Suprapubic skin (tissue), 4 donors: ENCODE results near the gene ZFHX2. TPM values are rescaled to one million over a fixed set of nuclear protein-coding genes. Genes with fewer than 3 reads are reported as not detected.
A peak's percentile ranks its signal among the peaks of the same experiment; 100 is the strongest.

Experiments
- DNase-seq, 2 donors: peaks; one replicate each; pipeline ENCODE4 v3.0.0-alpha.2; 2019; ENCODE audit warnings: low spot score in 2 of 2
- H3K27ac ChIP-seq: fragments of 200-600 bp; sonication (generic); one replicate; pipeline ENCODE4 v1.5.1; 2019
- H3K27me3 ChIP-seq: fragments of 200-600 bp; sonication (generic); one replicate; pipeline ENCODE4 v1.5.1; 2019
- H3K36me3 ChIP-seq: fragments of 200-600 bp; sonication (generic); one replicate; pipeline ENCODE4 v1.5.1; 2019
- H3K4me1 ChIP-seq: fragments of 200-600 bp; sonication (generic); one replicate; pipeline ENCODE4 v1.5.1; 2019
- H3K4me3 ChIP-seq: fragments of 200-600 bp; sonication (generic); one replicate; pipeline ENCODE4 v1.5.1; 2019; ENCODE audit warnings: mild to moderate bottlenecking
- H3K9me3 ChIP-seq: fragments of 200-600 bp; sonication (generic); one replicate; pipeline ENCODE4 v1.5.1; 2019
- EP300 ChIP-seq: sonication (generic); formaldehyde crosslinking; IDR thresholded peaks from one replicate; pipeline ENCODE4 v1.6.1; 2017; ENCODE audit warnings: antibody characterized with exemption
- POLR2A ChIP-seq, 2 donors: fragments of 450-650 bp; IDR thresholded peaks; one replicate each; pipeline ENCODE4 v1.6.1; 2017; ENCODE audit warnings: antibody characterized with exemption in 2 of 2, mild to moderate bottlenecking in 2 of 2, moderate library complexity in 2 of 2
- POLR2AphosphoS5 ChIP-seq, 3 donors: sonication (generic); formaldehyde crosslinking; IDR thresholded peaks; one replicate each; pipeline ENCODE4 v1.6.1; 2017; ENCODE audit warnings: antibody characterized with exemption in 3 of 3
- WGBS: methylation state at CpG from one replicate; pipeline ENCODE4 v1.1.5; 2018; 5-methylcytosine and 5-hydroxymethylcytosine counted together
- total RNA-seq, 4 donors: library from RNA; depleted of rRNA; stranded (reverse); fragments of >200 nt; gene quantifications; one replicate each; pipeline ENCODE4 v1.1.0, GENCODE V29; 2016
- TF ChIP-seq, protein P1 (sequence below), 2 donors: fragments of 200-600 bp in 1 of 2; fragments of 450-650 bp in 1 of 2; sonication (generic) in 1 of 2; IDR thresholded peaks; one replicate each; pipeline ENCODE4 v1.5.1; 2016 to 2019; ENCODE audit warnings: antibody characterized with exemption in 2 of 2, mild to moderate bottlenecking in 1 of 2, moderate library complexity in 1 of 2

Gene ZFHX2
- total RNA-seq, 4 donors from 2014 or later, result 0.16 to 1.4 (median 0.56) TPM

- no peaks in the 10 kb centered on the region for H3K36me3 ChIP-seq
- no CpG with 5 or more reads among the region's 8 CpGs for WGBS
- H3K27ac ChIP-seq, result no peak overlapping the region
- DNase-seq, result peak in 1 of 2 donors; percentile 45
- TF ChIP-seq, protein P1, sequence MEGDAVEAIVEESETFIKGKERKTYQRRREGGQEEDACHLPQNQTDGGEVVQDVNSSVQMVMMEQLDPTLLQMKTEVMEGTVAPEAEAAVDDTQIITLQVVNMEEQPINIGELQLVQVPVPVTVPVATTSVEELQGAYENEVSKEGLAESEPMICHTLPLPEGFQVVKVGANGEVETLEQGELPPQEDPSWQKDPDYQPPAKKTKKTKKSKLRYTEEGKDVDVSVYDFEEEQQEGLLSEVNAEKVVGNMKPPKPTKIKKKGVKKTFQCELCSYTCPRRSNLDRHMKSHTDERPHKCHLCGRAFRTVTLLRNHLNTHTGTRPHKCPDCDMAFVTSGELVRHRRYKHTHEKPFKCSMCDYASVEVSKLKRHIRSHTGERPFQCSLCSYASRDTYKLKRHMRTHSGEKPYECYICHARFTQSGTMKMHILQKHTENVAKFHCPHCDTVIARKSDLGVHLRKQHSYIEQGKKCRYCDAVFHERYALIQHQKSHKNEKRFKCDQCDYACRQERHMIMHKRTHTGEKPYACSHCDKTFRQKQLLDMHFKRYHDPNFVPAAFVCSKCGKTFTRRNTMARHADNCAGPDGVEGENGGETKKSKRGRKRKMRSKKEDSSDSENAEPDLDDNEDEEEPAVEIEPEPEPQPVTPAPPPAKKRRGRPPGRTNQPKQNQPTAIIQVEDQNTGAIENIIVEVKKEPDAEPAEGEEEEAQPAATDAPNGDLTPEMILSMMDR (IDR thresholded peaks at IDR 0.05), result no peak
- TF ChIP-seq POLR2A (IDR thresholded peaks at IDR 0.05), result no peak
- no peak for TF ChIP-seq POLR2AphosphoS5 (IDR thresholded peaks at IDR 0.05)
- TF ChIP-seq EP300, result no peak
- H3K27me3 ChIP-seq, result peaks cover 56% of the 10 kb centered on the region
- H3K4me3 ChIP-seq, result no peak overlapping the region
- H3K4me1 ChIP-seq, result peaks cover 18% of the 10 kb centered on the region
- no peaks in the 10 kb centered on the region for H3K9me3 ChIP-seq
Observed at GRCh38 chr14:23580948-23581281, 29.4 kb upstream of the ZFHX2 start.

GRCh38 chr14:23580152-23580926, 28.8 kb upstream of the ZFHX2 start:
- TF ChIP-seq POLR2AphosphoS5 (IDR thresholded peaks at IDR 0.05) (no peak), EP300 (no peak), POLR2A (IDR thresholded peaks at IDR 0.05) (no peak)
- TF ChIP-seq, protein P1 (IDR thresholded peaks at IDR 0.05), result no peak
- DNase-seq, result peak in 1 of 2 donors; percentile 44
- Histone ChIP-seq H3K27me3 (peaks cover 62% of the 10 kb centered on the region), H3K4me3 (no peak overlapping the region), H3K4me1 (peaks cover 24% of the 10 kb centered on the region), H3K27ac (no peak overlapping the region), H3K36me3 (no peaks in the 10 kb centered on the region), H3K9me3 (no peaks in the 10 kb centered on the region)
- WGBS, result 88% methylated on average over 21 of the region's 24 CpGs

GRCh38 chr14:23579739-23580138, 28.2 kb upstream of the ZFHX2 start:
- Histone ChIP-seq H3K36me3 (no peaks in the 10 kb centered on the region), H3K4me3 (no peak overlapping the region), H3K27me3 (peaks cover 62% of the 10 kb centered on the region), H3K27ac (no peak overlapping the region), H3K9me3 (no peaks in the 10 kb centered on the region), H3K4me1 (peaks cover 24% of the 10 kb centered on the region)
- no peak for DNase-seq
- no peak for TF ChIP-seq POLR2A (IDR thresholded peaks at IDR 0.05)
- no peak for TF ChIP-seq EP300
- TF ChIP-seq, protein P1 (IDR thresholded peaks at IDR 0.05), result no peak
- no peak for TF ChIP-seq POLR2AphosphoS5 (IDR thresholded peaks at IDR 0.05)

DNA sequence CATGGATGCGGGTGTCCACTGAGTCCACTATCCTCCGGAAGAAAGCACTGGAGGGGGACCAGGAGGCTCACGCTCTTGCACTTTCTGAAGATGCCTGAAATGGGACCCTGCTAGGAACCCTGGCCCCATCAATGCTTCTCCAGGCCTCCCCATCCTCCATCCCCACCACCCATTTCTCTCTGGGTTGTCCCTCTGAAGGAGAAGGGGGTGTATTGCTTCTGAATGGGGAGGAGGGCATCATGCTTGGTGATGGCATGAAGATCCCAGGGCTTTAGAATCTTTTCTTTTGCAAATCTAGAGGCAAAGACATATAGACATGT, 27.7 kb upstream of the ZFHX2 start:
- WGBS, result 68% methylated on average over 3 of the region's 3 CpGs
- no peaks in the 10 kb centered on the region for H3K9me3 ChIP-seq
- no peaks in the 10 kb centered on the region for H3K36me3 ChIP-seq
- peaks cover 24% of the 10 kb centered on the region for H3K4me1 ChIP-seq
- peaks cover 62% of the 10 kb centered on the region for H3K27me3 ChIP-seq
- H3K4me3 ChIP-seq, result no peak overlapping the region
- TF ChIP-seq, protein P1 (IDR thresholded peaks at IDR 0.05), result no peak
- DNase-seq, result no peak
- no peak overlapping the region for H3K27ac ChIP-seq

- H3K27ac ChIP-seq, result no peak within 1 kb of the TSS
- no peaks in the 10 kb centered on the region for H3K36me3 ChIP-seq
- WGBS, result 26% methylated on average over 18 of the region's 18 CpGs
- H3K4me1 ChIP-seq, result peaks cover 24% of the 10 kb centered on the region
- TF ChIP-seq, protein P1 (IDR thresholded peaks at IDR 0.05), result no peak
- H3K4me3 ChIP-seq, result peak within 1 kb of the TSS; percentile 40
- peak in 1 of 2 donors; percentile 50 for DNase-seq
- no peaks in the 10 kb centered on the region for H3K9me3 ChIP-seq
- peaks cover 62% of the 10 kb centered on the region for H3K27me3 ChIP-seq
Observed at GRCh38 chr14:23578560-23579310, 27.2 kb upstream of the ZFHX2 start, which contains the start of gene JPH4. TSS of gene JPH4 (minus strand) at chr14:23578790. CDS start at chr14:23577453, 1,337 bp downstream.
